GM19455 (cell line): ENCODE data around the gene GRAMD1A.
"Not testable (repeated sequence)": the region's sequence is repeated elsewhere in the genome, so short reads cannot be mapped to it uniquely, and the experiment has no call there.

Source experiments
- ATAC-seq: cut with Tn5 transposase; IDR thresholded peaks from one replicate; pipeline ENCODE4 v1.9.1; 2021; ENCODE audit not compliant: unreplicated experiment

Gene GRAMD1A

DNA sequence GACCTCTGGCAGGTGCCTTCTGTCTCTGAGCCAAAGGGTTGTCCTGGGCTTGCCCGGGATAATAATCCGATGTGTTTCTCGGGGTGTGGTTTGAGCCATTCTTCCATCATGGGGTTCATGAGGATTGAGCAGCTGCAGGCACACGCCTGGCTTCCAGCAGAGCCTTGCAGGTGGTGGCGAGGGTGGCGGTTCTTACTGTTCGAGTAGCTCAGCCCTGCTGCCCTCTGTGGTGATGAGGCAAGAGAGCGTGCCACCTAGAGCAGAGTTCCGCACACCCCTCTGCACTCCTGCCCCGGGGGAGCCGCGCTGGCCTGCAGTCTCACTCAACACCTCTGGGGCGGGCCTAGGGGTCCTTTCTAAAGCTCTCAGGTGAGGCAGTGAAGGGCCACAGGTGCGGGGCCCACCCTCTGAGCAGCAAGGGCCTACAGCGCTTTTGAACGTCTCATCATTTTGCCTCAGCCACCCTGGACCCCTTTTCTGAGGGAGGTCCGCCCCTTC lies 33.9 kb downstream of the GRAMD1A start:
- ATAC-seq: no peak

DNA sequence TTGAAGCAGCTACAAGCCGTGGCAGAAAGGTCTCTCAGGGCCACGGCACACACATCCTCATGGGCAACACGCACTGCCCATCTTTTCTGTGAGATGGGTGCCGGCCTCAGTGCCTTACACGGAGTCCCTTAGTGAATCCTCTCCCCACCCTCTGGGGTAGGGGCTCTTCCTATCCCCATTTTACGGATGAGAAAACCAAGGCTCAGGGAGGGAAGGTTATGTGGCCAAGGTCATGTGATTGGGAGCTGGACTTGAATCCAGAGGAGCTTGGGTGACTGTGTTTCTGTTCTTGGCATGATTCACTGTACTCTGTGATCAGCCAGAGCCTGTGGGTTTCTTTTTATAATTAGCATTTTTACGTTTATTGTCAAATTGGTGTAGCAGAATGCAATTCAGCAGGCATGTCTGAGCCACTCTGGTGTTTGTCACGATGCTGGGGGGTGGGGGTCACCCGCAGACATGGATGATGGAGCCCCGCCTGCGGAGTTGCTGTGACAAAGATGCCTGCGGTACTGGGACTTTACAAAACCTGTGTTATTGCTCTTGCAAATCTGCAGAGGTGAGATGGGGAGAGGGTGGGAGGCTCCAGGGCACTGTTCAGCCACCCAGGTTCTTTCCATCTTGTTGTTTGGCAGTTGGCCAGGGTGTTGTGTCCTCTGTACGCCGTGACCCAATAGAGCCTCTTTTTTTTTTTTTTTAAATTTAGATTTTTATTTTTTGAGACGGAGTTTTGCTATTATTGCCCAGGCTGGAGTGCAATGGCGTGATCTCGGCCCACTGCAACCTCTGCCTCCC lies 34.7 kb downstream of the GRAMD1A start:
- no peak for ATAC-seq

DNA sequence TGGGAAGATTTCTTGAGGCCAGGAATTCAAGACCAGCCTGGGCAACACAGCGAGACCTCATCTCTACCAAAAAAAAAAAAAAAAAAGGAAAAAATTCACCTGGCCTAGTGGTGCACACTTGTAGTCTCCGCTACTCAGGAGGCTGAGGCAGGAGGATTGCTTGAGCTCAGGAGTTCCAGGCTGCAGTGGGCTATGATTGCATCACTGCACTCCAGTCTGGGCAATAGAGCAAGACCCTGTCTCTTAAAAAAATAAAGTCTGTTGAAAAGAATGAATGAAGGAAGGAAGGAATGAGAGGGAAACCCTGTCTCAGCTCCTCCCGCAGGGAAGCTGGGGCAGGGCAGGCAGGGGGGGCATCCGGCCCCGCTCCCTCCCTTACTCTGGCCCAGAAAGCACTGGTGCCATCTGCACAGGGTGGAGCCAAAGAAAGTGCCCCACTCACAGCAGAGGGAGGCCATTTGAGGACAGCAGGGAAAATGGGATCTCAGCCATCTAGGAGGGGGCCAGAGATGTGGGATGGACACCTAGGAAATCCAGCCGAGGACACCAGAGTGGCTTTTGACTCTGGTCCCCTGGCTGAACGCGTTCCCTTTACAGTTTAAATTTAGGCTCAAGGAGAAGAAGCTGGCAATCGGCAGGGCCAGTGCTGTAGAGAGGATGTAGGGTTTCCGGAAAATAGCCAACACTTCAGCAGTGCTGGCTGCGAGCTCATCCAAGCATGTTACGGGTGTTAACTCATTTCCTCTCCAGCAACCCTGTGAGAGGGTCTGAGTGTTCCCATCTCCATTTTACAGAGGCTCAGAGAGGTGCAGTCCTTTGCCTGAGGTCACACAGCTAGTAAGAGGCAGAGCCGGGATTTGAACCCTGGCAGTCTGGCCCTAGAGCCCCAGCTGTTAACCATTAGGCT lies 37.8 kb downstream of the GRAMD1A start:
- no peak for ATAC-seq

GRCh38 chr19:35038623-35039512 lies 38.7 kb downstream of the GRAMD1A start:
- ATAC-seq: no peak

DNA sequence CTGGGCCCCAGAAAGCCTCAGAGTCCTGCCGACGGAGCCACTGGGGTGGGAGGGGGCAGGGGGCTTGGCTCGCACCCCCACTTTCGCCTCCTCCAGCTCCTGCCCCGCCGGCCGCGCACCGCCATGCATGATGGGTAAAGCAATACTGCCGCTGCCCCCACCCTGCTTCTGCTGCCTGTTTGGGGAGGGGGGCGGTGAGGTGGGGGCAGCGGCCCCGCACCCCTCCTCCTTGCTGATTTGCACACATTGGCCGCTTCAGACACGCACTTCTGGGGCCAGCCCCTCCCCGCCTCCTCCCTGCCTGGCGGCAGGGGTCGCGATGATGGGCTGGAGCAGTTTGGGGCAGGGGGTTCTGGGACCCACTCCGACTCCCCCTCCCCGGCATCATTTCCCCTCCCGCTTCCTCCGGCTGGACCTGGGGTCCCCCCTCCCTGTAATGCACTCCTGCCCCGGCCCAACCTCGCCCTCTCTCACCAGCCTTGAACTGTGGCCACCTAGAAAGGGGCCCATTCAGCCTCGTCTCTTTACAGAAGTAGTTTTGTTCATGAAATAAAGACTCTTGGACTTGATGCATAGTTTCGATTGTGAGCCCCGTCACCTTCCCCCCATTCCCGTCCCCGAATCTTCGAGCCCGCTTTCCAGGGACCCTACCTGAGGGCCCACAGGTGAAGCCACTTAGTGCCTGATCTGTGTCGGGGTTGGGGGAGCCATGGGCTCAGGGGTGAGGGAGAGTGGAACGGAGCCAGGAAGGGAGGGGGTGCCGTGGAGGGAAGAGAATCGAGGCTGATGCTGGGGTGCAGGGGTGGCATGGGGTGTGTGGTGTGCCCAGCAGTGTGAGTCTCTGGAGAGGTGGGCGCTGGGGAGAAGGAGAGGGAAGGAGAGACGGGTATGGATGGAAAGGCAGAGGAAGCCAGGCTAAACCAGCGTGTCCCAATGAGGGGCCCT lies 40.0 kb downstream of the GRAMD1A start:
- no peak for ATAC-seq

- no peak for ATAC-seq
Observed at GRCh38 chr19:35040826-35041547, 40.9 kb downstream of the GRAMD1A start.

DNA sequence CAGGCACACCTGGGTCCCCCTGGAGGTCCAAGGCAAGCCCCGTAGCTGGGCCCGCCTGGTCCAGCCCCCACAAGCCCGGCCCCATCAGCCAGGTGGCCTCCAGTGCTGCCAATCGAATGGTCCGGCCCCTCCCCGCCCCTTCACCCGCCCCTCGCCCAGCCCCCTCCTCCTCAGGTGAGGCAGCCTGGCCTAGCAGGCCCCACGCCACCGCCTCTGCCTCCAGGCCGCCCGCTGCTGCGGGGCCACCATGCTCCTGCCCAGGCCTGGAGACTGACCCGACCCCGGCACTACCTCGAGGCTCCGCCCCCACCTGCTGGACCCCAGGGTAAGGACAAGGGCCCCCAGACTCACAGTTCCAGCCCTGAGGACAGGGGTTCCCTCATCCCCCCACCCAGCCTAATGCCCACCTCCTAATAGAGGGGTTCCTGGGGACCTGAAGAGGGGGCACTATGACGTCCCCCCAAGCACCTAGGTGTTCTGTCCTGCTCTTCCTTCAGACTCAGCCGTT lies 41.5 kb downstream of the GRAMD1A start, which contains the start of gene HPN:
Gene HPN (plus strand): TSS at position 174 of the 508 bp plus-strand sequence. CDS start 786 bp downstream, outside the sequence.
- ATAC-seq: no peak

GRCh38 chr19:35042056-35042730 lies 42.1 kb downstream of the GRAMD1A start:
- ATAC-seq: no peak

GRCh38 chr19:35042954-35043604 lies 43.0 kb downstream of the GRAMD1A start:
- ATAC-seq: no peak

GRCh38 chr19:35043906-35044305 lies 43.8 kb downstream of the GRAMD1A start:
- ATAC-seq: no peak

DNA sequence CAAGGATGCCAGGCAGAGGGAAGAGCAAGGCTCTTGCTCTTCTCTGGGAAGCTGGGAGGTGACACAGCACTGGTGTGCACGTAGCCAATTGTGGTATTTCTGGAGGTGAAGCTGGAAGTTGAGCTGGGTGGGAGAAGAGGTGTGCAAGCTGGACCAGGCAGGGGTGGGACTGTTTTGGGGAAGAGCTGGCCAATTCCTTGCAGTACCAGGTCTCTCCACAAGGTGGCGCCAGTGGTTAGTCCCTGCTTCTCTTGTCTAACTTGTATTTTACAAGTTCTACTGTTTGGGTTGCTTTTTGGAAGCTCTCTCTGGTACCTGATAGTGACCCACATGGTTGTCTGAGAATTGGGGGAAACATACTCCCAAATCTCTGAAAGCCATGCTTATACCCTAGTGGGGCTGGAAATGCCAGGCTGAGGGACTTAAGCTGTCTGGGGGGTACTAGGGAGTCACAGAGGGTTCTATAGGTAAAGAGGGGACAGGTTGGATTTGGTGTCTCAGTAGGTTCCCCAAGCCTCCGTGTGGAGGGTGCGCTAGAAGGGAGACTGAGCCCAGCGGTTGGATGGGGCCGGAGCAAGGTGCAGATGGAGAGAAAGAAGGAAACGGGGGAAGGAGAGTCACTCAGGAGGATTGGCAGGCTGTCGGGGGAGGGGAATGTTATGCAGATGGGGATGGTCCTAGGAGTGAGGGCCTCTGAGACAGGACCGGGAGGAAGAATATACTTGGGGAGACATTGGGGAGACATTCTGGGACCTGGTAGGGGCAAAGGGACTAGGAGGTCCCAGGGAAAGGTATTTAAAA lies 44.4 kb downstream of the GRAMD1A start:
- no peak for ATAC-seq

- ATAC-seq: no peak
Observed at GRCh38 chr19:35045667-35046300, 45.7 kb downstream of the GRAMD1A start.

DNA sequence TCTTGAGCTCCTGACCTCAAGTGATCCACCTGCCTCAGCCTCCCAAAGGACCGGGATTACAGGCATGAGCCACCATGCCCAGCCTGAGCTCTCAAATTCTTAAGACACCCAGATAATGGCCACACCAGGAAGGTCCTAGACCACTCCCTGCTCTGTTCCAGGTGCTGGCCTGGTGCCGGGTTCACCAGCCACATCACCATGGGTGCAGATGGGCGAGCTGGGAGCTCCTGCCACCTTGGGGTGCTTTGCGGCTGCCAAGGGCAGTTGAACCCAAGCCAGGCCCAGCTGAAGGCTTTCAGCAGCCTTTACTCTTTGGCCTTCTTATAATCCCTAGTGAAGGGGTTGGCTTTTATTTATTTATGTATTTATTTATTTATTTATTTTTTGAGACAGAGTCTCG lies 46.3 kb downstream of the GRAMD1A start:
- ATAC-seq: no peak

DNA sequence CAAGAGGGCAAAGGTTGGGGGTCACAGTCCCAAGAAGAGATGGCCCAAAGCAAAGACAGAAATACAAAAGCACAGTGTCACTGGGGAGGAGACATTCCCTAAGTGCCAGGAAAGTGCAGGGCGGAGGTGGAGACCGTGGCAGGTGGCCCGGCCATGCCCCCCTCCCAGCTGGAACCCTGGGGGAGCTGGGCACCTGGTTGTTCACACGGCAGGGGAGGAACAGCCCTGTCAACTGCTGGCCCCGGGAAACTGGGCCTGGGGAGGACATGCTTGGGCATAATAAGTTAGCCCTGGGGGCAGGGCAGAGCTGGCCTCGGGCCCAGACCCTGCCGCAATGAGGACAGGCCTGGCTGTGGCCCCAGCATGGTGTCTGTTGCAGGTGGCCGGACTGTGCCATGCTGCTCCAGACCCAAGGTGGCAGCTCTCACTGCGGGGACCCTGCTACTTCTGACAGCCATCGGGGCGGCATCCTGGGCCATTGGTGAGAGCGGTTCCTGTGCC lies 48.8 kb downstream of the GRAMD1A start:
- no peak for ATAC-seq

GRCh38 chr19:35049456-35049855 lies 49.3 kb downstream of the GRAMD1A start:
- ATAC-seq: no peak

DNA sequence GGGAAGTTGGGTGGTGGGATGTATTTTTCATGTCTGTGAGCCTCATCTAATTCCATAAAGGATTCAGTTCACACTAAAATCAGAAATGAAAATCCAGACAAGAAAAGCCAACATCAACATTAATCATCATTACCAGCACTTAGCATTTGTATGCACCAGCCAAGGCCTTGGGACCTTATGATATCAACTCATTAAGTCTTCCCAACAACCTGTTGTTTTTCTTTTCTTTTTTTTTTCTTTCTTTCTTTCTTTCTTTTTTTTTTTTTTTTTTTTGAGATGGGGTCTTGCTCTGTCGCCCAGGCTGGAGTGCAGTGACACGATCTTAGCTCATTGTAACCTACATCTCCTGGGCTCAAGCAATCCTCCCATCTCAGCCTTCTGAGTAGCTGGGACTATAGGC lies 50.5 kb downstream of the GRAMD1A start:
- not testable (repeated sequence) for ATAC-seq
